Thoracic aorta (tissue), 2 donors: ENCODE measurements around the gene AOAH. TPM values are rescaled to one million over a fixed set of nuclear protein-coding genes. Genes with fewer than 3 reads are reported as not detected.

ENCODE experiments used
- ATAC-seq: fragments of 150-250 bp; one replicate; pipeline ENCODE4 v1.8.0; 2017; ENCODE audit warnings: low read depth; ENCODE audit not compliant: insufficient number of reproducible peaks, low FRiP score
- DNase-seq: peaks from one replicate; pipeline ENCODE4 v3.0.0-alpha.2; 2020; ENCODE audit warnings: low spot score
- H3K27ac ChIP-seq, 2 donors: fragments of 200-600 bp; sonication (generic); 1 replicate in 1 of 2; 2 replicates in 1 of 2; pipeline ENCODE4 v1.5.1; 2016; ENCODE audit warnings: mild to moderate bottlenecking in 2 of 2, moderate library complexity in 2 of 2
- H3K27me3 ChIP-seq: fragments of 200-600 bp; sonication (generic); replicated peaks from 2 replicates; pipeline ENCODE4 v1.6.0; 2016; ENCODE audit warnings: mild to moderate bottlenecking; ENCODE audit not compliant: insufficient read depth
- H3K36me3 ChIP-seq: fragments of 200-600 bp; sonication (generic); one replicate; pipeline ENCODE4 v1.5.1; 2016
- H3K4me1 ChIP-seq, 2 donors: fragments of 200-600 bp; sonication (generic); 1 replicate in 1 of 2; 2 replicates in 1 of 2; pipeline versions ENCODE4 v1.5.1 to v1.6.0; 2016; ENCODE audit warnings: low read depth in 2 of 2, mild to moderate bottlenecking in 1 of 2; ENCODE audit not compliant: control insufficient read depth in 1 of 2
- H3K4me3 ChIP-seq: fragments of 200-600 bp; sonication (generic); 2 replicates; pipeline ENCODE4 v1.5.1; 2016; ENCODE audit warnings: mild to moderate bottlenecking
- H3K9me3 ChIP-seq: fragments of 200-600 bp; sonication (generic); 2 replicates; pipeline ENCODE4 v1.5.1; 2016
- CTCF ChIP-seq: fragments of 200-600 bp; sonication (generic); IDR thresholded peaks from one replicate; pipeline ENCODE4 v1.5.1; 2019; ENCODE audit warnings: antibody characterized with exemption
- total RNA-seq, 2 donors: library from RNA; depleted of rRNA; stranded (reverse); fragments of >200 nt; gene quantifications; one replicate each; pipeline versions ENCODE4 v1.1.0 to v1.2.3, GENCODE V29; 2016

AOAH gene
- total RNA-seq, 2 donors from 2014 or later: 20.2 to 22.6 TPM

GRCh38 chr7:36589391-36589790, 134.9 kb downstream of the AOAH start:
- H3K36me3 ChIP-seq: no peaks in the 10 kb centered on the region
- DNase-seq (no peak), ATAC-seq (no peak)
- no peak for TF ChIP-seq CTCF
- H3K27ac ChIP-seq: no peak overlapping the region
- no peaks in the 10 kb centered on the region for H3K9me3 ChIP-seq
- no peak overlapping the region for H3K4me3 ChIP-seq
- H3K4me1 ChIP-seq: no peaks in the 10 kb centered on the region
- H3K27me3 ChIP-seq: no peaks in the 10 kb centered on the region

GRCh38 chr7:36583318-36583717, 141.0 kb downstream of the AOAH start:
- ATAC-seq (no peak), DNase-seq (no peak)
- Histone ChIP-seq H3K27ac (no peak overlapping the region), H3K36me3 (no peaks in the 10 kb centered on the region), H3K4me3 (no peak overlapping the region), H3K27me3 (no peaks in the 10 kb centered on the region), H3K9me3 (no peaks in the 10 kb centered on the region), H3K4me1 (no peaks in the 10 kb centered on the region)
- TF ChIP-seq CTCF: no peak

GRCh38 chr7:36575832-36576231, 148.5 kb downstream of the AOAH start:
- Histone ChIP-seq H3K27ac (no peak overlapping the region), H3K4me3 (no peak overlapping the region), H3K4me1 (no peaks in the 10 kb centered on the region), H3K9me3 (no peaks in the 10 kb centered on the region), H3K27me3 (no peaks in the 10 kb centered on the region), H3K36me3 (no peaks in the 10 kb centered on the region)
- no peak for TF ChIP-seq CTCF
- ATAC-seq: no peak
- DNase-seq: no peak

DNA sequence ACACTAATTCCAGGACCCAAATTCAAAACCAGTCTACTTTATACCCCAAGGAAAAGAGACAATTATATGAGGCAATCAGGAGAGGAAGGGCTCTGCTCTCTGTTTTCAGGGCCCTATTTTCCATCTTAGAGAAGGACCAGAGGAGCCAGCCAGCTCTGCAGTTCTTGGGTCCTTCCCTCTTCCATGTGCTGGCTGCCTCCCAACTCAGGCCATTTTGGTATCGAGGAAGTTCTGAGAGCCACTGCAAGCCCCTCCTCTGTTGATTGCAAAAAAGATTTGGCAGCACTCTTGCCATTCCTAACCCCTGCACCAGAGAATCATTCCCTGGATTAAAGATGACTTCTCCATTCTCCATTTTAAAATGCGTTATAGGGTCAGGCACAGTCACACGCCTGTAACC, 151.2 kb downstream of the AOAH start:
- no peak for TF ChIP-seq CTCF
- no peaks in the 10 kb centered on the region for H3K9me3 ChIP-seq
- H3K27me3 ChIP-seq: no peaks in the 10 kb centered on the region
- ATAC-seq (no peak), DNase-seq (no peak)
- H3K4me1 ChIP-seq: no peaks in the 10 kb centered on the region
- no peak overlapping the region for H3K4me3 ChIP-seq
- no peak overlapping the region for H3K27ac ChIP-seq
- H3K36me3 ChIP-seq: no peaks in the 10 kb centered on the region

- Histone ChIP-seq H3K9me3 (no peaks in the 10 kb centered on the region), H3K27me3 (no peaks in the 10 kb centered on the region), H3K4me3 (no peak overlapping the region), H3K27ac (no peak overlapping the region), H3K36me3 (no peaks in the 10 kb centered on the region), H3K4me1 (no peaks in the 10 kb centered on the region)
- no peak for ATAC-seq
- no peak for DNase-seq
- TF ChIP-seq CTCF: no peak
Measured at GRCh38 chr7:36571190-36571560, 153.1 kb downstream of the AOAH start.
